ENCODE results near the gene COQ7. TPM values are rescaled to one million over a fixed set of nuclear protein-coding genes. Genes with fewer than 3 reads are reported as not detected.

The COQ7 gene
- total RNA-seq, 1 experiment from 2014 or later: 26.6 TPM

DNA sequence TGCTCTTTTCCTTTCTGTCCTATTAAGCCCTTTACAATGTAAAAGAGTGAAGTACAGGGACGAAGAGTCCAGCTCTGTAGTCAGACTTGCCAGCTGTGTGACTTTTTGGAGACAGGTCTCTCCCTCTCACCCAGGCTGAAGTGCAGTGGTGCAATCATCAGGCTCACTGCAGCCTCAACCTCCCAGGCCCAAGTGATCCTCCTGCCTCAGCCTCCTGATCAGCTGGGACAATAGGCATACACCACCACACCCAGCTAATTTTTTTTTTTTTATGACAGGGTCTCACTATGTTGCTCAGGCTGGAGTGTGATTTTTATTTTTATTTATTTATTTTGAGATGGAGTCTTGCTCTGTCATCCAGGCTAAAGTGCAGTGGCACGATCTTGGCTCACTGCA, 39.2 kb downstream of the COQ7 start:
- Histone ChIP-seq H2AFZ (ENCODE audit: low read depth, low read length, poor library complexity, severe bottlenecking) (no peak overlapping the region), H3K4me2 (ENCODE audit: low read length) (no peak overlapping the region), H4K20me1 (ENCODE audit: insufficient read depth) (no peaks in the 10 kb centered on the region), H3K9me3 (ENCODE audit: control insufficient read depth in 1 of 2, insufficient read depth in 1 of 2, low read depth in 1 of 2, low read length in 2 of 2) (no peaks in the 10 kb centered on the region), H3K4me1 (ENCODE audit: control insufficient read depth in 1 of 2, insufficient read depth in 2 of 2, low read length in 2 of 2) (peaks cover 20 to 61% of the 10 kb centered on the region in 2 experiments), H3K79me2 (ENCODE audit: insufficient read depth, low read length) (no peaks in the 10 kb centered on the region), H3K9ac (ENCODE audit: low read length) (no peak overlapping the region), H3K27ac (ENCODE audit: low read depth, low read length) (no peak overlapping the region), H3K36me3 (ENCODE audit: control insufficient read depth in 1 of 2, insufficient read depth in 2 of 2, low read length in 2 of 2) (no peaks in the 10 kb centered on the region), H3K4me3 (replicated peaks in 1 of 2; ENCODE audit: low read depth in 1 of 2, low read length in 2 of 2) (no peak overlapping the region), H3K27me3 (ENCODE audit: insufficient read depth, low read length) (no peaks in the 10 kb centered on the region), H3K9me2 (ENCODE audit: insufficient read depth) (no peaks in the 10 kb centered on the region)
- DNase-seq (ENCODE audit: low read depth, low spot score): no peak
- BruUV-seq (replicated peaks): no TSS peak
- CTCF ChIA-PET: interaction anchor here (2.5 kb wide), 1 partner anchor 12 kb away, joined by 10 read pairs; no protein-coding TSS in a partner anchor
- no peak for ATAC-seq
- intact Hi-C loops (cut with micrococcal nuclease): no loop called here
- POLR2A ChIA-PET: interaction anchor here (1.4 to 1.8 kb wide), 2 partner anchors 11 to 12 kb away, joined by 3 to 15 read pairs; no protein-coding TSS in a partner anchor
- RAD21 ChIA-PET (ENCODE audit: low non-redundant PET in 1 of 2, low total read pairs in 2 of 2, uncharacterized antibody in 2 of 2, unreplicated experiment in 2 of 2): no interaction called here
- TF ChIP-seq, protein P1, sequence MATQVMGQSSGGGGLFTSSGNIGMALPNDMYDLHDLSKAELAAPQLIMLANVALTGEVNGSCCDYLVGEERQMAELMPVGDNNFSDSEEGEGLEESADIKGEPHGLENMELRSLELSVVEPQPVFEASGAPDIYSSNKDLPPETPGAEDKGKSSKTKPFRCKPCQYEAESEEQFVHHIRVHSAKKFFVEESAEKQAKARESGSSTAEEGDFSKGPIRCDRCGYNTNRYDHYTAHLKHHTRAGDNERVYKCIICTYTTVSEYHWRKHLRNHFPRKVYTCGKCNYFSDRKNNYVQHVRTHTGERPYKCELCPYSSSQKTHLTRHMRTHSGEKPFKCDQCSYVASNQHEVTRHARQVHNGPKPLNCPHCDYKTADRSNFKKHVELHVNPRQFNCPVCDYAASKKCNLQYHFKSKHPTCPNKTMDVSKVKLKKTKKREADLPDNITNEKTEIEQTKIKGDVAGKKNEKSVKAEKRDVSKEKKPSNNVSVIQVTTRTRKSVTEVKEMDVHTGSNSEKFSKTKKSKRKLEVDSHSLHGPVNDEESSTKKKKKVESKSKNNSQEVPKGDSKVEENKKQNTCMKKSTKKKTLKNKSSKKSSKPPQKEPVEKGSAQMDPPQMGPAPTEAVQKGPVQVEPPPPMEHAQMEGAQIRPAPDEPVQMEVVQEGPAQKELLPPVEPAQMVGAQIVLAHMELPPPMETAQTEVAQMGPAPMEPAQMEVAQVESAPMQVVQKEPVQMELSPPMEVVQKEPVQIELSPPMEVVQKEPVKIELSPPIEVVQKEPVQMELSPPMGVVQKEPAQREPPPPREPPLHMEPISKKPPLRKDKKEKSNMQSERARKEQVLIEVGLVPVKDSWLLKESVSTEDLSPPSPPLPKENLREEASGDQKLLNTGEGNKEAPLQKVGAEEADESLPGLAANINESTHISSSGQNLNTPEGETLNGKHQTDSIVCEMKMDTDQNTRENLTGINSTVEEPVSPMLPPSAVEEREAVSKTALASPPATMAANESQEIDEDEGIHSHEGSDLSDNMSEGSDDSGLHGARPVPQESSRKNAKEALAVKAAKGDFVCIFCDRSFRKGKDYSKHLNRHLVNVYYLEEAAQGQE (IDR thresholded peaks at IDR 0.05; ENCODE audit: low read depth): no peak
- TF ChIP-seq SP1 (IDR thresholded peaks at IDR 0.05; ENCODE audit: low read depth) (no peak), ZFX (IDR thresholded peaks at IDR 0.05) (no peak), POLR2A (IDR thresholded peaks at IDR 0.05; ENCODE audit: borderline replicate concordance, extremely low read depth, insufficient read depth, insufficient read length) (no peak)
